ENCODE measurements around the gene TNFRSF17. TPM values are rescaled to one million over a fixed set of nuclear protein-coding genes. Genes with fewer than 3 reads are reported as not detected.

The TNFRSF17 gene
- total and polyA plus RNA-seq, 10 of the 15 experiments (the other 5 are each of a cell fraction or from before 2014, with no cell fraction given): 106 to 461 (median 179) TPM

DNA sequence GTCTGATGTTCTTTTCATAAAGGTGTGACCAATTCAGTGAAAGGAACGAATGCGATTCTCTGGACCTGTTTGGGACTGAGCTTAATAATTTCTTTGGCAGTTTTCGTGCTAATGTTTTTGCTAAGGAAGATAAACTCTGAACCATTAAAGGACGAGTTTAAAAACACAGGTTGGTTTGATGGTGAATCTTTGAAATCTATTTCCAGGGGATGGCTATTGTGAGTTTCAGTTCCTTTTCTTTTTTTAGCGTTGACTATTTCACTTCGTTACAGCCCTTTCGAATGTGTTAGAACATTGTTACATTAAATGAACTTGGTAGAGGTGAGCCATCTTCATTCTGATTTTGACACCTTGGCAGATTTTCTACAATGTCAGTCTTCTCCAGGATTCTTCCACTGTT is 1.2 kb downstream of the TNFRSF17 start (continued):
- no peak for TF ChIP-seq FOS (IDR thresholded peaks at IDR 0.05; ENCODE audit: borderline replicate concordance, extremely low read depth, insufficient read length)
- TF ChIP-seq IRF4 (IDR thresholded peaks at IDR 0.05; ENCODE audit: low read depth, low read length): peak; percentile 87
- TF ChIP-seq GABPA (IDR thresholded peaks at IDR 0.05; ENCODE audit: low read depth): 0 out of 2 replicates have a peak, but pooled peaks have one; percentile 29
- TF ChIP-seq ZNF24 (IDR thresholded peaks at IDR 0.05): peak; percentile 75; the same call in 1 of the 2 replicates
- no peak for TF ChIP-seq LARP7 (IDR thresholded peaks at IDR 0.05)
- no peak for TF ChIP-seq TCF7 (IDR thresholded peaks at IDR 0.05; ENCODE audit: borderline replicate concordance)
- peak; percentile 96 for TF ChIP-seq TBL1XR1 (IDR thresholded peaks at IDR 0.05; ENCODE audit: low read depth, low read length)
- TF ChIP-seq RBBP5 (conservative IDR thresholded peaks at IDR 0.05): no peak
- no peak for TF ChIP-seq MYC (IDR thresholded peaks at IDR 0.05; ENCODE audit: insufficient read depth, insufficient read length, insufficient replicate concordance, low read length, severe bottlenecking)
- TF ChIP-seq CHD2 (IDR thresholded peaks at IDR 0.05; ENCODE audit: borderline replicate concordance, low read depth, low read length): peak; percentile 55; the same call in 1 of the 2 replicates
- TF ChIP-seq ETV6 (conservative IDR thresholded peaks at IDR 0.05 in 1 of 2, IDR thresholded peaks at IDR 0.05 in 1 of 2; ENCODE audit: borderline replicate concordance in 1 of 2, low read depth in 1 of 2): peak in 1 of 2 experiments; percentile 41; a peak in 1 of 4 replicates
- no peak for TF ChIP-seq BCL3 (IDR thresholded peaks at IDR 0.05; ENCODE audit: borderline replicate concordance, insufficient read depth, low read depth, low read length, poor library complexity, severe bottlenecking)
- TF ChIP-seq, protein P1, sequence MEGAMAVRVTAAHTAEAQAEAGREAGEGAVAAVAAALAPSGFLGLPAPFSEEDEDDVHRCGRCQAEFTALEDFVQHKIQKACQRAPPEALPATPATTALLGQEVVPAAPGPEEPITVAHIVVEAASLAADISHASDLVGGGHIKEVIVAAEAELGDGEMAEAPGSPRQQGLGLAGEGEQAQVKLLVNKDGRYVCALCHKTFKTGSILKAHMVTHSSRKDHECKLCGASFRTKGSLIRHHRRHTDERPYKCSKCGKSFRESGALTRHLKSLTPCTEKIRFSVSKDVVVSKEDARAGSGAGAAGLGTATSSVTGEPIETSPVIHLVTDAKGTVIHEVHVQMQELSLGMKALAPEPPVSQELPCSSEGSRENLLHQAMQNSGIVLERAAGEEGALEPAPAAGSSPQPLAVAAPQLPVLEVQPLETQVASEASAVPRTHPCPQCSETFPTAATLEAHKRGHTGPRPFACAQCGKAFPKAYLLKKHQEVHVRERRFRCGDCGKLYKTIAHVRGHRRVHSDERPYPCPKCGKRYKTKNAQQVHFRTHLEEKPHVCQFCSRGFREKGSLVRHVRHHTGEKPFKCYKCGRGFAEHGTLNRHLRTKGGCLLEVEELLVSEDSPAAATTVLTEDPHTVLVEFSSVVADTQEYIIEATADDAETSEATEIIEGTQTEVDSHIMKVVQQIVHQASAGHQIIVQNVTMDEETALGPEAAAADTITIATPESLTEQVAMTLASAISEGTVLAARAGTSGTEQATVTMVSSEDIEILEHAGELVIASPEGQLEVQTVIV (IDR thresholded peaks at IDR 0.05; ENCODE audit: borderline replicate concordance, partially characterized antibody): no peak
- no peak for TF ChIP-seq HSF1 (IDR thresholded peaks at IDR 0.05; ENCODE audit: low read depth, low read length)
- TF ChIP-seq NFIC (IDR thresholded peaks at IDR 0.05; ENCODE audit: low read depth, low read length): peak; percentile 86
- TF ChIP-seq, protein P2, sequence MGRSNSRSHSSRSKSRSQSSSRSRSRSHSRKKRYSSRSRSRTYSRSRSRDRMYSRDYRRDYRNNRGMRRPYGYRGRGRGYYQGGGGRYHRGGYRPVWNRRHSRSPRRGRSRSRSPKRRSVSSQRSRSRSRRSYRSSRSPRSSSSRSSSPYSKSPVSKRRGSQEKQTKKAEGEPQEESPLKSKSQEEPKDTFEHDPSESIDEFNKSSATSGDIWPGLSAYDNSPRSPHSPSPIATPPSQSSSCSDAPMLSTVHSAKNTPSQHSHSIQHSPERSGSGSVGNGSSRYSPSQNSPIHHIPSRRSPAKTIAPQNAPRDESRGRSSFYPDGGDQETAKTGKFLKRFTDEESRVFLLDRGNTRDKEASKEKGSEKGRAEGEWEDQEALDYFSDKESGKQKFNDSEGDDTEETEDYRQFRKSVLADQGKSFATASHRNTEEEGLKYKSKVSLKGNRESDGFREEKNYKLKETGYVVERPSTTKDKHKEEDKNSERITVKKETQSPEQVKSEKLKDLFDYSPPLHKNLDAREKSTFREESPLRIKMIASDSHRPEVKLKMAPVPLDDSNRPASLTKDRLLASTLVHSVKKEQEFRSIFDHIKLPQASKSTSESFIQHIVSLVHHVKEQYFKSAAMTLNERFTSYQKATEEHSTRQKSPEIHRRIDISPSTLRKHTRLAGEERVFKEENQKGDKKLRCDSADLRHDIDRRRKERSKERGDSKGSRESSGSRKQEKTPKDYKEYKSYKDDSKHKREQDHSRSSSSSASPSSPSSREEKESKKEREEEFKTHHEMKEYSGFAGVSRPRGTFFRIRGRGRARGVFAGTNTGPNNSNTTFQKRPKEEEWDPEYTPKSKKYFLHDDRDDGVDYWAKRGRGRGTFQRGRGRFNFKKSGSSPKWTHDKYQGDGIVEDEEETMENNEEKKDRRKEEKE (IDR thresholded peaks at IDR 0.05): no peak
- 0 out of 2 replicates have a peak, but pooled peaks have one; percentile 33 for TF ChIP-seq MXI1 (IDR thresholded peaks at IDR 0.05; ENCODE audit: low read depth, low read length)
